Brain microvascular endothelial cell (primary cell): ENCODE data around the gene HDAC7.
"Not testable (repeated sequence)": the region's sequence is repeated elsewhere in the genome, so short reads cannot be mapped to it uniquely, and the experiment has no call there.

Experiments used
- DNase-seq: peaks from one replicate; pipeline ENCODE4 v3.0.0-alpha.2; 2020
- H3K27ac ChIP-seq: fragments of 250-450 bp; sonication (Bioruptor Pico); 2 replicates; pipeline ENCODE4 v1.5.1; 2020; ENCODE audit warnings: mild to moderate bottlenecking, moderate library complexity
- H3K27me3 ChIP-seq: fragments of 250-450 bp; sonication (Bioruptor Pico); replicated peaks from 2 replicates; pipeline ENCODE4 v1.5.1; 2020; ENCODE audit warnings: mild to moderate bottlenecking
- H3K36me3 ChIP-seq: fragments of 250-450 bp; sonication (Bioruptor Pico); replicated peaks from 2 replicates; pipeline ENCODE4 v1.5.1; 2020; ENCODE audit warnings: mild to moderate bottlenecking
- H3K4me3 ChIP-seq: 2 replicates; pipeline ENCODE4 v1.5.1; 2011; ENCODE audit warnings: low read depth, mild to moderate bottlenecking, control low read depth, low read length, moderate library complexity
- CTCF ChIP-seq: IDR thresholded peaks from 2 replicates; pipeline ENCODE4 v1.5.1; 2011; ENCODE audit warnings: low read depth, mild to moderate bottlenecking, moderate library complexity, low read length, control low read depth, inconsistent platforms; ENCODE audit errors: missing control alignments
- in situ Hi-C: cut with HindIII; loops from 2 replicates; pipeline ENCODE4 v1.10.0; 2017; ENCODE audit warnings: low sequenced_read_pairs, low pct_ligation_motif_present

Gene HDAC7

GRCh38 chr12:47816403-47817271, 3.1 kb downstream of the HDAC7 start:
- no peak for DNase-seq
- in situ Hi-C loops, result no loop called here
- Histone ChIP-seq H3K36me3 (peaks cover 4% of the 10 kb centered on the region), H3K27me3 (no peaks in the 10 kb centered on the region), H3K4me3 (peak overlapping the region; percentile 81), H3K27ac (peak overlapping the region; percentile 16)
- TF ChIP-seq CTCF, result no peak

GRCh38 chr12:47815447-47815846, 4.3 kb downstream of the HDAC7 start:
- H3K36me3 ChIP-seq, in situ Hi-C loops, H3K4me3 ChIP-seq, DNase-seq, H3K27me3 ChIP-seq, H3K27ac ChIP-seq: not testable (repeated sequence)

GRCh38 chr12:47814539-47815170, 5.0 kb downstream of the HDAC7 start:
- Histone ChIP-seq H3K27me3 (no peaks in the 10 kb centered on the region), H3K27ac (no peak overlapping the region), H3K36me3 (peaks cover 4% of the 10 kb centered on the region), H3K4me3 (no peak overlapping the region)
- no peak for DNase-seq
- in situ Hi-C loops, result no loop called here
- TF ChIP-seq CTCF, result no peak

- peaks cover 4% of the 10 kb centered on the region for H3K36me3 ChIP-seq
- no peak for DNase-seq
- TF ChIP-seq CTCF, result no peak
- peak overlapping the region; percentile 34 for H3K4me3 ChIP-seq
- no peaks in the 10 kb centered on the region for H3K27me3 ChIP-seq
- in situ Hi-C loops, result no loop called here
- peak overlapping the region; percentile 80 for H3K27ac ChIP-seq
These were observed 6.0 kb downstream of the HDAC7 start for GRCh38 chr12:47813511-47814196.

GRCh38 chr12:47812797-47813510, 6.7 kb downstream of the HDAC7 start:
- Histone ChIP-seq H3K27ac (peak overlapping the region; percentile 80), H3K4me3 (peak overlapping the region; percentile 34), H3K27me3 (no peaks in the 10 kb centered on the region), H3K36me3 (peaks cover 4% of the 10 kb centered on the region)
- no peak for TF ChIP-seq CTCF
- in situ Hi-C loops, result no loop called here
- DNase-seq, result peak; percentile 78
